HCT116 (cell line): ENCODE data around the gene ZXDA. TPM values are rescaled to one million over a fixed set of nuclear protein-coding genes. Genes with fewer than 3 reads are reported as not detected.

Experiments
- ATAC-seq: fragments of 200-7000 bp; cut with Tn5 transposase; 2 replicates; pipeline ENCODE4 v1.9.1; 2020; ENCODE audit warnings: mild to moderate bottlenecking, moderate library complexity
- BruUV-seq: library from RNA; stranded (reverse); fragments of 400-500 nt; replicated peaks from 2 replicates; lab custom pipeline; 2021; lab: Mats Ljungman, UMichigan
- CTCF ChIA-PET: fragments of 300-600 bp; sonication (Branson Sonifier 250); formaldehyde crosslinking; loops from one replicate; lab custom pipeline; 2021; ENCODE audit warnings: antibody characterized with exemption; lab: Charles Lee
- POLR2A ChIA-PET: fragments of 300-600, 350-600 bp; sonication (Branson Sonifier 250); formaldehyde crosslinking; loops from one replicate; lab custom pipeline; 2021; ENCODE audit warnings: antibody characterized with exemption; lab: Charles Lee
- RAD21 ChIA-PET, 2 experiments: fragments of 300-600 bp; sonication (Branson Sonifier 250); formaldehyde crosslinking; loops; one replicate each; lab custom pipeline; 2023; ENCODE audit warnings: low total read pairs in 2 of 2; ENCODE audit not compliant: uncharacterized antibody in 2 of 2, unreplicated experiment in 2 of 2, low non-redundant PET in 1 of 2; lab: Charles Lee
- DNase-seq: peaks from one replicate; pipeline ENCODE4 v3.0.0-alpha.2; 2010; ENCODE audit warnings: low read depth, low spot score
- H2AFZ ChIP-seq: fragments of 200-600 bp; shearing (Covaris generic), sonication (generic); 2 replicates; pipeline ENCODE4 v1.6.1; 2017; ENCODE audit warnings: low read depth, mixed run types, mixed read lengths, antibody characterized with exemption, low read length; ENCODE audit not compliant: poor library complexity, severe bottlenecking
- H3K27ac ChIP-seq: 2 replicates; pipeline ENCODE4 v1.5.1; 2012; ENCODE audit warnings: low read depth, low read length
- H3K27me3 ChIP-seq: fragments of 200-600 bp; sonication (generic); 2 replicates; pipeline ENCODE4 v1.6.1; 2016; ENCODE audit warnings: mixed run types, low read length, mixed read lengths; ENCODE audit not compliant: insufficient read depth
- H3K36me3 ChIP-seq, 2 experiments: fragments of 200-500 bp in 1 of 2; fragments of 200-600 bp in 1 of 2; sonication (Bioruptor generic) in 1 of 2; sonication (generic) in 1 of 2; 2 replicates each; pipeline versions ENCODE4 v1.5.1 to v1.6.1; 2014 to 2016; ENCODE audit warnings: low read length in 2 of 2, inconsistent platforms in 1 of 2, mixed read lengths in 1 of 2, mixed run types in 1 of 2; ENCODE audit not compliant: insufficient read depth in 2 of 2, control insufficient read depth in 1 of 2
- H3K4me1 ChIP-seq, 2 experiments: fragments of 200-600 bp in 1 of 2; sonication (generic) in 1 of 2; 2 replicates each; pipeline versions ENCODE4 v1.5.1 to v1.6.1; 2012 to 2017; ENCODE audit warnings: low read length in 2 of 2, inconsistent platforms in 1 of 2, mild to moderate bottlenecking in 1 of 2, mixed read lengths in 1 of 2, mixed run types in 1 of 2, moderate library complexity in 1 of 2; ENCODE audit not compliant: insufficient read depth in 2 of 2, control insufficient read depth in 1 of 2
- H3K4me2 ChIP-seq: fragments of 200-600 bp; sonication (generic); 2 replicates; pipeline ENCODE4 v1.6.1; 2017; ENCODE audit warnings: mixed run types, low read length, mixed read lengths
- H3K4me3 ChIP-seq, 2 experiments: fragments of 200-600 bp in 1 of 2; sonication (generic) in 1 of 2; replicated peaks in 1 of 2; 2 replicates each; pipeline ENCODE4 v1.5.1; 2011 to 2016; ENCODE audit warnings: low read length in 2 of 2, control low read depth in 1 of 2, low read depth in 1 of 2, mild to moderate bottlenecking in 1 of 2, mixed read lengths in 1 of 2, mixed run types in 1 of 2
- H3K79me2 ChIP-seq: fragments of 200-600 bp; sonication (generic); 2 replicates; pipeline ENCODE4 v1.6.1; 2017; ENCODE audit warnings: mild to moderate bottlenecking, mixed run types, low read length, moderate library complexity, mixed read lengths; ENCODE audit not compliant: insufficient read depth
- H3K9ac ChIP-seq: fragments of 200-600 bp; sonication (generic); 2 replicates; pipeline ENCODE4 v1.6.1; 2016; ENCODE audit warnings: low read length, mixed read lengths
- H3K9me2 ChIP-seq: fragments of 200-600 bp; sonication (generic), shearing (Covaris generic); 2 replicates; pipeline ENCODE4 v1.6.1; 2017; ENCODE audit warnings: mixed run types, mild to moderate bottlenecking, moderate library complexity; ENCODE audit not compliant: insufficient read depth
- H3K9me3 ChIP-seq, 2 experiments: fragments of 200-500 bp in 1 of 2; fragments of 200-600 bp in 1 of 2; sonication (Bioruptor generic) in 1 of 2; sonication (generic) in 1 of 2; 2 replicates each; pipeline ENCODE4 v1.6.1; 2014 to 2017; ENCODE audit warnings: low read length in 2 of 2, mixed read lengths in 2 of 2, inconsistent platforms in 1 of 2, low read depth in 1 of 2, mild to moderate bottlenecking in 1 of 2, mixed run types in 1 of 2, moderate library complexity in 1 of 2; ENCODE audit not compliant: control insufficient read depth in 1 of 2, insufficient read depth in 1 of 2
- H4K20me1 ChIP-seq: fragments of 200-600 bp; sonication (generic), shearing (Covaris generic); 2 replicates; pipeline ENCODE4 v1.6.1; 2017; ENCODE audit warnings: mixed run types, mild to moderate bottlenecking, moderate library complexity; ENCODE audit not compliant: insufficient read depth
- CBX3 ChIP-seq: IDR thresholded peaks from 2 replicates; pipeline ENCODE4 v1.6.1; 2012; ENCODE audit warnings: low read depth
- CEBPB ChIP-seq: IDR thresholded peaks from 2 replicates; pipeline ENCODE4 v1.6.1; 2012; ENCODE audit warnings: low read depth
- CTCF ChIP-seq, 3 experiments: fragments of 200-600 bp in 1 of 3; sonication (generic) in 1 of 3; IDR thresholded peaks in 2 of 3; conservative IDR thresholded peaks in 1 of 3; 2 replicates each; pipeline ENCODE4 v1.5.1; 2012 to 2017; ENCODE audit warnings: low read depth in 2 of 3, low read length in 2 of 3, antibody characterized with exemption in 1 of 3, borderline replicate concordance in 1 of 3, control low read depth in 1 of 3, mild to moderate bottlenecking in 1 of 3, mixed read lengths in 1 of 3, mixed run types in 1 of 3, moderate library complexity in 1 of 3; ENCODE audit not compliant: insufficient read depth in 1 of 3
- EGR1 ChIP-seq: IDR thresholded peaks from 2 replicates; pipeline ENCODE4 v1.6.1; 2012; ENCODE audit warnings: low read depth
- ELF1 ChIP-seq: IDR thresholded peaks from 2 replicates; pipeline ENCODE4 v1.6.1; 2012; ENCODE audit warnings: low read depth, borderline replicate concordance
- EZH2phosphoT487 ChIP-seq: fragments of 200-600 bp; IDR thresholded peaks from 2 replicates; pipeline ENCODE4 v1.6.1; 2018; ENCODE audit warnings: antibody characterized with exemption, borderline replicate concordance
- FOSL1 ChIP-seq: IDR thresholded peaks from 2 replicates; pipeline ENCODE4 v1.6.1; 2012; ENCODE audit warnings: low read depth
- POLR2A ChIP-seq: IDR thresholded peaks from 2 replicates; pipeline ENCODE4 v1.7.0; 2011; ENCODE audit warnings: borderline replicate concordance; ENCODE audit not compliant: insufficient read depth, insufficient read length; ENCODE audit errors: extremely low read depth
- POLR2AphosphoS5 ChIP-seq: IDR thresholded peaks from 2 replicates; pipeline ENCODE4 v1.6.1; 2011; ENCODE audit warnings: mild to moderate bottlenecking, low read depth, low read length, moderate library complexity
- RAD21 ChIP-seq: IDR thresholded peaks from 2 replicates; pipeline ENCODE4 v1.6.1; 2012; ENCODE audit warnings: low read depth, mild to moderate bottlenecking
- REST ChIP-seq: IDR thresholded peaks from 2 replicates; pipeline ENCODE4 v1.6.1; 2012; ENCODE audit warnings: low read depth
- SP1 ChIP-seq: IDR thresholded peaks from 2 replicates; pipeline ENCODE4 v1.6.1; 2012; ENCODE audit warnings: low read depth
- TCF7L2 ChIP-seq: IDR thresholded peaks from 2 replicates; pipeline ENCODE4 v1.7.0; 2011; ENCODE audit warnings: borderline replicate concordance, inconsistent platforms; ENCODE audit not compliant: insufficient read depth, insufficient read length; ENCODE audit errors: extremely low read depth
- YY1 ChIP-seq: IDR thresholded peaks from 2 replicates; pipeline ENCODE4 v1.6.1; 2011; ENCODE audit warnings: low read length, low read depth, moderate library complexity, mild to moderate bottlenecking; ENCODE audit not compliant: insufficient replicate concordance; ENCODE audit errors: extremely low read depth
- ZNF274 ChIP-seq: fragments of 200-500 bp; sonication (Bioruptor generic); IDR thresholded peaks from 2 replicates; pipeline ENCODE4 v1.6.1; 2014; ENCODE audit warnings: mild to moderate bottlenecking, low read depth, low read length, inconsistent platforms
- intact Hi-C: fragments of 100-400 bp; cut with micrococcal nuclease; formaldehyde crosslinking; loops from 2 replicates; pipeline ENCODE4 v1.10.0; 2022
- total RNA-seq: library from RNA; stranded (reverse); gene quantifications from one replicate; pipeline ENCODE4 v1.2.1, GENCODE V29; 2021; ENCODE audit not compliant: unreplicated experiment
- TF ChIP-seq, protein P1 (sequence below): IDR thresholded peaks from 2 replicates; pipeline ENCODE4 v1.6.1; 2012
- TF ChIP-seq, protein P2 (sequence below): IDR thresholded peaks from 2 replicates; pipeline ENCODE4 v1.6.1; 2012

ZXDA gene
- total RNA-seq, 1 experiment from 2014 or later: 3.8 TPM

- CTCF ChIA-PET: no interaction called here
These were observed 19.8 kb upstream of the ZXDA start for GRCh38 chrX:57930051-57930450.

More at GRCh38 chrX:57930051-57930450, 19.8 kb upstream of the ZXDA start:
- no peaks in the 10 kb centered on the region for H3K27me3 ChIP-seq
- no peaks in the 10 kb centered on the region for H3K9me3 ChIP-seq
- no TSS peak for BruUV-seq
- H3K27ac ChIP-seq: no peak overlapping the region
- POLR2A ChIA-PET: no interaction called here
- H3K4me3 ChIP-seq: no peak overlapping the region
- H3K79me2 ChIP-seq: no peaks in the 10 kb centered on the region
- no peaks in the 10 kb centered on the region for H3K36me3 ChIP-seq
- H2AFZ ChIP-seq: no peak overlapping the region
- TF ChIP-seq EGR1 (no peak), SP1 (no peak), EZH2phosphoT487 (no peak), TCF7L2 (no peak), REST (no peak), FOSL1 (no peak), ELF1 (no peak), POLR2A (no peak), YY1 (no peak), RAD21 (no peak), ZNF274 (no peak), CBX3 (no peak), POLR2AphosphoS5 (no peak), CTCF (IDR thresholded peaks at IDR 0.05 in 2 of 3, conservative IDR thresholded peaks at IDR 0.05 in 1 of 3; ENCODE audit: borderline replicate concordance in 1 of 3, insufficient read depth in 1 of 3, low read depth in 2 of 3, low read length in 2 of 3) (no peak), CEBPB (no peak)
- TF ChIP-seq, protein P1, sequence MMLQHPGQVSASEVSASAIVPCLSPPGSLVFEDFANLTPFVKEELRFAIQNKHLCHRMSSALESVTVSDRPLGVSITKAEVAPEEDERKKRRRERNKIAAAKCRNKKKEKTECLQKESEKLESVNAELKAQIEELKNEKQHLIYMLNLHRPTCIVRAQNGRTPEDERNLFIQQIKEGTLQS: no peak
- TF ChIP-seq, protein P2, sequence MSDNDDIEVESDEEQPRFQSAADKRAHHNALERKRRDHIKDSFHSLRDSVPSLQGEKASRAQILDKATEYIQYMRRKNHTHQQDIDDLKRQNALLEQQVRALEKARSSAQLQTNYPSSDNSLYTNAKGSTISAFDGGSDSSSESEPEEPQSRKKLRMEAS: no peak
- DNase-seq: no peak
- no peak overlapping the region for H3K9ac ChIP-seq
- no peaks in the 10 kb centered on the region for H3K9me2 ChIP-seq
- no peak for ATAC-seq
- RAD21 ChIA-PET: no interaction called here
- no peaks in the 10 kb centered on the region for H4K20me1 ChIP-seq
- H3K4me2 ChIP-seq: no peak overlapping the region
- H3K4me1 ChIP-seq: no peaks in the 10 kb centered on the region
- intact Hi-C loops: no loop called here
